Rectal smooth muscle tissue (tissue), 1 donor: ENCODE data around the gene PAX8.

Source experiments
- H3K27ac ChIP-seq: one replicate; pipeline ENCODE4 v1.7.0; 2013; ENCODE audit warnings: low read depth, low read length, inconsistent platforms
- H3K27me3 ChIP-seq: one replicate; pipeline ENCODE4 v1.7.0; 2013; ENCODE audit warnings: low read length; ENCODE audit not compliant: control insufficient read depth, insufficient read depth
- H3K36me3 ChIP-seq: one replicate; pipeline ENCODE4 v1.7.0; 2013; ENCODE audit warnings: low read length; ENCODE audit not compliant: control insufficient read depth, insufficient read depth
- H3K4me1 ChIP-seq: one replicate; pipeline ENCODE4 v1.7.0; 2013; ENCODE audit warnings: low read length; ENCODE audit not compliant: control insufficient read depth, insufficient read depth
- H3K4me3 ChIP-seq: one replicate; pipeline ENCODE4 v1.7.0; 2013; ENCODE audit warnings: low read length
- H3K9ac ChIP-seq: one replicate; pipeline ENCODE4 v1.7.0; 2013; ENCODE audit warnings: low read length

The PAX8 gene

DNA sequence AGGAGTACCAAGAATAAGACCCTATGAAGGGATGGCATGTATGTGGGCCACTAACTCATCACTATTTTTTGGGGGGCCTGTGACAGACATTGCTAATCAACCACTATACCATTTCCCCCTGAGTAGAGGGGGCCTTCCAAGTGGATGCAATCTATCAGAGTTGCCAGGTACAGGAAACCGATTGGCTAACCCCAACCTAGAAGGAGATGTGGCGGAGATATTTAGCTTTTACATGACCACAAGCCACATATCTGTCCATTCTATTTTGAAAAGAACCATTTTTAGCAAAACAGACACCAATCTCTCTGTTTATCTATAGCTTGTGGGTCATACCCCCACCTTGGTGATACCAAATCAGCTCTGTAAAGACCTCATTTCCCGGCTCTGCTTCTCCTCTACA, 51.0 kb downstream of the PAX8 start:
- Histone ChIP-seq H3K9ac (no peak overlapping the region), H3K4me1 (no peaks in the 10 kb centered on the region), H3K27ac (no peak overlapping the region), H3K4me3 (no peak overlapping the region), H3K36me3 (no peaks in the 10 kb centered on the region), H3K27me3 (no peaks in the 10 kb centered on the region)

DNA sequence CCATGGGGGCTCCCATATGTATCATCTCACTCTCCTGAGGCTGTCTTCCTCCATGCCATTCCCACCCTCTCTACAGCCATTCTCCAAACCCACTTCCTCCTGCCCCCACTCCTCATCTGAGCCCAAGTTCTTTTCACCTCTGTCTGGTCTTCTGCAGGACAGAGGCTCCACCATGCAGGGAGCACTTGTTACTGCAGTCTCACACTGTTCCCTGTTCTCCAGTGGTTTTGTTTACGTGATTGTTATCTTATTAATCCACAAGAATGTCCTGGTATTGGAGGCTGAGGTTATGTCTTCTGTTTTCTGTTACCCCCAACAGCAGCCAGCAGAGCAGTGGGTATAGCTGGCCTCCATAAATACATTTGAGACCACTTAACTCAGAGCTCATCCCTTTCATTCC, 51.4 kb downstream of the PAX8 start:
- H3K27ac ChIP-seq: no peak overlapping the region
- no peak overlapping the region for H3K9ac ChIP-seq
- H3K27me3 ChIP-seq: no peaks in the 10 kb centered on the region
- H3K4me1 ChIP-seq: no peaks in the 10 kb centered on the region
- H3K36me3 ChIP-seq: no peaks in the 10 kb centered on the region
- no peak overlapping the region for H3K4me3 ChIP-seq

DNA sequence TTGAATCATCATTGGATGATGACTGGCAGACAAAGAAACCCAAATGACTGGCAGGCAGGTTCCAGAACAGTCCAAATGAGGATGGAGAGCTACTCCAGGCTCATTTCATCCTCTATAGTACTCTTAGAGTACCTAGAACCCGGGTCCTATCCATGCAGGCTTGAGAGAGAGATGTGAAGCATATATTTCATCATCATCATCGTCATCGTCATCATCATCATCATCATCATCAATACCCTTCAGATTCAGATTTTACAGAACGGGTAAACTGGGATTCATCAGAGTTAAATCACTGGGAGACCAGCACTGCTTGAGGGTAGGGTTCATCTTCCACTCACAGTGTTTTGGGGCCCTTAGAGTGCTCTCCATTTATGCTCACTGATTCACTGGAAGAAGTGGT, 52.3 kb downstream of the PAX8 start:
- Histone ChIP-seq H3K9ac (no peak overlapping the region), H3K27me3 (no peaks in the 10 kb centered on the region), H3K4me3 (no peak overlapping the region), H3K36me3 (no peaks in the 10 kb centered on the region), H3K4me1 (no peaks in the 10 kb centered on the region), H3K27ac (no peak overlapping the region)

- no peaks in the 10 kb centered on the region for H3K4me1 ChIP-seq
Observed at GRCh38 chr2:113225263-113226259, 53.2 kb downstream of the PAX8 start.

DNA sequence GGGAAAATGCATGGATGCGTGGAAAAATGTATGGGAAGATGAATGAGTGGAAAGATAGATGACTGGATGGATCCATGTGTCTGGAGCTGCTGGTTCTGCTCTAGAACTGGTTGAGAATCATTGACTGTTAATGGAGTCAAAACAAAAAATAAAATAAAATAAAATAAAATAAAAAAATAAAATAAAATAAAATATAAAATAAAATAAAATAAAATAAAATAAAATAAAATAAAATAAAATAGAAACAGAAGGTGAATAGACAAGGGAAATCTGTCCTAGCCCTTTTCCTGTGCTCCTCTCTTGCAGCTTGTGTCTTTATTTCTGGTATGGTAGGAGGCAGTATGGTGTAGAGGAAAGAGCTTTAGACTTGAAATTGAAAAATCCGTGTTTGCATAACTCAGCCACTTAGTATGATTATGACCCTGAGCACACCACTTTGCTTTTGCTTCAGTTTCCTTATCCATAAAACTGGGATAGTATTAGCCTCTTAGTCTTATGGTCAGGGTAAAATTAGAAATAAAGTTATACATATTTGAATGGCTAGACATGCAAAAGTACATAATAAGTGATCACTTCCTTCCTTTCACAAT, 54.0 kb downstream of the PAX8 start:
- H3K9ac ChIP-seq: no peak overlapping the region
- no peaks in the 10 kb centered on the region for H3K4me1 ChIP-seq
- no peak overlapping the region for H3K27ac ChIP-seq

More at GRCh38 chr2:113225263-113226259, 53.2 kb downstream of the PAX8 start:
- Histone ChIP-seq H3K9ac (no peak overlapping the region), H3K36me3 (no peaks in the 10 kb centered on the region), H3K27me3 (no peaks in the 10 kb centered on the region), H3K4me3 (no peak overlapping the region), H3K27ac (no peak overlapping the region)

DNA sequence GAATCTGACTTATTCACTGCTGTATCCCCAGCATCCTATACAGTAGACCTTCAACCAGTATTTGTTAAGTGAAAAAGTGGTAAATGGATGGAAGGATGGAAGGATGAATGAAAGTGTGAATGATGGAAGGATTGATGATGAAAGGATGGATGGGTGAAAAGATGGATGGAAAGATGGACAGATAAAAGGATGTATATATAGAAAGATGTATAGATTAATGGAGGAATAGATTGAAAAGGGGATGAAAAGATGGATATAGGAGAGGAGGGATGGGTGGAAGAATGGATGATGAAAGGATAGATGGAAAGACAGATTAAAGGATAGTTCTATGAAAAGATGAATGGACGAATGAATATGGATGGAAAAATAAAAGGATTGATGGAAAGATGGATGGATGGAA, 54.9 kb downstream of the PAX8 start:
- Histone ChIP-seq H3K27ac (no peak overlapping the region), H3K36me3 (no peaks in the 10 kb centered on the region), H3K9ac (no peak overlapping the region), H3K27me3 (no peaks in the 10 kb centered on the region), H3K4me3 (no peak overlapping the region), H3K4me1 (no peaks in the 10 kb centered on the region)

More for the DNA sequence above, 54.0 kb downstream of the PAX8 start:
- H3K36me3 ChIP-seq: no peaks in the 10 kb centered on the region
- H3K4me3 ChIP-seq: no peak overlapping the region
- H3K27me3 ChIP-seq: no peaks in the 10 kb centered on the region

GRCh38 chr2:113221846-113222245, 56.9 kb downstream of the PAX8 start:
- Histone ChIP-seq H3K36me3 (no peaks in the 10 kb centered on the region), H3K4me1 (no peaks in the 10 kb centered on the region)

GRCh38 chr2:113220970-113221708, 57.6 kb downstream of the PAX8 start:
- no peak overlapping the region for H3K9ac ChIP-seq
- H3K27ac ChIP-seq: no peak overlapping the region
- no peaks in the 10 kb centered on the region for H3K27me3 ChIP-seq
- no peak overlapping the region for H3K4me3 ChIP-seq
- H3K4me1 ChIP-seq: no peaks in the 10 kb centered on the region
- H3K36me3 ChIP-seq: no peaks in the 10 kb centered on the region

More at GRCh38 chr2:113221846-113222245, 56.9 kb downstream of the PAX8 start:
- Histone ChIP-seq H3K27ac (no peak overlapping the region), H3K27me3 (no peaks in the 10 kb centered on the region), H3K9ac (no peak overlapping the region), H3K4me3 (no peak overlapping the region)

DNA sequence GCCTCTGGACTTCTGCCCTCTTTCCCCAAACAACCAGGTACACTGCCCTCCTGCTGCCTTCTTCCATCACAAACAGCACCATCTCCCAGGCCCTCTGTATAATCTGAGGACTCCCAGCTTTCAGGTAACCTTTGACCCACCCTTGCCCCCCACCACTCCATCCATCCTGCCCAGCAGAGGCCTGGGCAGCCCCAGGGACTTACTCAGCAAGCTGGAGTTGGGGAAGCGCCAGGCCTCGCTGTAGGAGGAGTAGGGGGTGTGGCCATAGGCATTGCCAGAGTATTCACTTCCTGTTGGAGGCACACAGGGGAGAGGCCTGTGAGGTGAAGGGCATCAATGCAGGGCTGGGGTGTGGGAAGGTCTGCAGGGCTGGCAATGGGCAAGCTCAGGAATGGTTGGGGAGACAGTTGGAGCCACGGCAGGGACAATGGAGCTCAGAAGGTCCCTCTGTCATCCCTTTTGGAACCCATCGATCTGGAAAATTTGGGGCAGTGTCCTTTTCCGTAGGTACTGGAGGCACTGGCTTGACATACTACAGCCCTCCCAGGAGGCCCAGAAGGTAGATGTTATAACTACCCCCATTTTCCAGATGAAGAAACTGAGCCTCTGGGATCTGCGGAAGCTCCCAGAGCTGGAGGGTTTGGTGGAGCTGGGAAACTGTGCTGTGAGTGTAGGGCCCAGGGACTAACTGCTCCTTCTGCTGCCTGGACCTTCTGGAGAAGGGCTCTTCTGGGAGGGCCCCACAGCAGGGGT, 58.7 kb downstream of the PAX8 start:
- Histone ChIP-seq H3K27me3 (no peaks in the 10 kb centered on the region), H3K27ac (no peak overlapping the region), H3K9ac (no peak overlapping the region), H3K4me1 (no peaks in the 10 kb centered on the region), H3K36me3 (no peaks in the 10 kb centered on the region), H3K4me3 (no peak overlapping the region)

DNA sequence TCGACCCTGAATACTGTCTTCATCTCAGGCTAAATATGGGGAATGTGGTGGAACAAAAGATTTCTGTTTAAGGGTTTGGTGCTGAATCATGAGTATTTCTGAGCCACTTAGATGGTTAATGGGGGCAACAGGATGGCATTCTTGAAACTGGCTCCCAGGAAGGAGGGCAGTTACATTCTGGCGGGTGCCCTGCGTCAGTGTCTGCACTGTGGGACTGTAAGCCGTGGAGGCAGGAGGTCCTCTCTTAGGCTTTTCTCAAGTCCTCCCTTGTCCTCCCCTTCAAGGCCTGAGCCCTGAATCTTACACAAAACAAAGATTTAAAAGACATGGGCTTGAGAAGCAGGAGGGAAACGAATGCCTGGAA, 59.2 kb downstream of the PAX8 start:
- Histone ChIP-seq H3K4me1 (no peaks in the 10 kb centered on the region), H3K9ac (no peak overlapping the region), H3K4me3 (no peak overlapping the region), H3K36me3 (no peaks in the 10 kb centered on the region), H3K27me3 (no peaks in the 10 kb centered on the region), H3K27ac (no peak overlapping the region)

DNA sequence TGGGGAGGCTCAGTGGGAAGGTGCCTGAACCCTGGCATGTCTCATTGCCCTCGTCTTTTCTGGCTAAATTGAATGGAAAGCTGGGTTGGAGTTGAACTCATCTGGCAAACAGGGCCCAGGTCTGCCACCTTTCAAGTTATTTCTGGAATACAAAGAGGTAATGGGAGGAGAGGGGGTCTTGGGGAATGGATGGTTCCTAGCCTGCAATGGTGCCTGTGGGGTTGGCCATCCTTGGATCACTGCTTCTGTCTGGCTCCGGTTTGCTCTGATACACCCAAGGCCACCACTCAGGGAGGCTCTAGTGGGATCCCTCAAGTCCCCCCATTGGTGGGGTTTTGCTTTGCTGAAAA, 59.7 kb downstream of the PAX8 start:
- H3K9ac ChIP-seq: no peak overlapping the region
- H3K36me3 ChIP-seq: no peaks in the 10 kb centered on the region
- H3K4me1 ChIP-seq: no peaks in the 10 kb centered on the region
- no peaks in the 10 kb centered on the region for H3K27me3 ChIP-seq
- H3K27ac ChIP-seq: no peak overlapping the region
- no peak overlapping the region for H3K4me3 ChIP-seq
